Upper lobe of left lung (tissue), 6 donors: ENCODE results near the gene GPRC5C. TPM values are rescaled to one million over a fixed set of nuclear protein-coding genes. Genes with fewer than 3 reads are reported as not detected.

Experiments
- ATAC-seq, 2 donors: fragments of 200-7000 bp; cut with Tn5 transposase; one replicate each; pipeline ENCODE4 v1.9.1; 2022; ENCODE audit warnings: mild to moderate bottlenecking in 2 of 2, moderate library complexity in 2 of 2; ENCODE audit not compliant: low FRiP score in 2 of 2
- DNase-seq, 2 donors: peaks; one replicate each; pipeline ENCODE4 v3.0.0-alpha.2; 2019 to 2020
- H3K27ac ChIP-seq, 4 donors: fragments of 200-600 bp; sonication (generic); one replicate each; pipeline ENCODE4 v1.5.1; 2016 to 2019
- H3K27me3 ChIP-seq, 4 donors: fragments of 200-600 bp; sonication (generic); one replicate each; pipeline ENCODE4 v1.5.1; 2017 to 2019
- H3K36me3 ChIP-seq, 4 donors: fragments of 200-600 bp; sonication (generic); one replicate each; pipeline ENCODE4 v1.5.1; 2016 to 2019
- H3K4me1 ChIP-seq, 4 donors: fragments of 200-600 bp; sonication (generic); one replicate each; pipeline ENCODE4 v1.5.1; 2018 to 2019
- H3K4me3 ChIP-seq, 4 donors: fragments of 200-600 bp; sonication (generic); one replicate each; pipeline ENCODE4 v1.5.1; 2017 to 2019; ENCODE audit warnings: mild to moderate bottlenecking in 2 of 4, moderate library complexity in 1 of 4
- H3K9me3 ChIP-seq, 4 donors: fragments of 200-600 bp; sonication (generic); one replicate each; pipeline ENCODE4 v1.5.1; 2018 to 2019
- EP300 ChIP-seq, 4 donors: sonication (generic); formaldehyde crosslinking; IDR thresholded peaks; one replicate each; pipeline ENCODE4 v1.5.1; 2017; ENCODE audit warnings: antibody characterized with exemption in 4 of 4, control low read depth in 2 of 4
- POLR2A ChIP-seq, 4 donors: fragments of 450-650 bp; IDR thresholded peaks; one replicate each; pipeline ENCODE4 v1.5.1; 2016 to 2017; ENCODE audit warnings: antibody characterized with exemption in 4 of 4, mild to moderate bottlenecking in 2 of 4
- POLR2AphosphoS5 ChIP-seq, 2 donors: sonication (generic); formaldehyde crosslinking; IDR thresholded peaks; one replicate each; pipeline ENCODE4 v1.5.1; 2017; ENCODE audit warnings: antibody characterized with exemption in 2 of 2
- WGBS, 2 donors: methylation state at CpG; one replicate each; pipeline ENCODE4 v1.1.5; 2017 to 2018; 5-methylcytosine and 5-hydroxymethylcytosine counted together
- total RNA-seq, 6 donors: library from RNA; depleted of rRNA in 4 of 6; stranded (reverse); fragments of >200 nt in 4 of 6; gene quantifications; one replicate each; pipeline versions ENCODE4 v1.1.0 to v1.2.1, GENCODE V29; 2016 to 2021
- TF ChIP-seq, protein P1 (sequence below), 6 experiments: fragments of 450-650 bp in 4 of 6; fragments of 200-600 bp in 2 of 6; sonication (generic) in 2 of 6; IDR thresholded peaks; one replicate each; pipeline ENCODE4 v1.5.1; 2016 to 2019; ENCODE audit warnings: antibody characterized with exemption in 6 of 6
- donor health status: DM: no; HTN: no; CAD: no; lungs with moderate emphysema.
- donor health status: DM: no; HTN: yes; CAD: no; lungs with severe emphysema.

Gene GPRC5C
- total RNA-seq, 6 donors from 2014 or later: 50.7 to 88.4 (median 56.4) TPM

GRCh38 chr17:74432766-74433391, 991 bp downstream of the GPRC5C start:
- DNase-seq (no peak), ATAC-seq (no peak)
- Histone ChIP-seq H3K4me1 (peaks cover 14 to 58% (median 35%) of the 10 kb centered on the region in 4 donors), H3K36me3 (no peaks in the 10 kb centered on the region), H3K4me3 (peak overlapping the region; percentile 44 to 70 (median 64)), H3K9me3 (peaks cover 0 to 7% (median 0%) of the 10 kb centered on the region in 4 donors), H3K27me3 (peaks cover 0 to 27% (median 9%) of the 10 kb centered on the region in 4 donors), H3K27ac (peak overlapping the region; percentile 89 to 98 (median 92))
- TF ChIP-seq POLR2AphosphoS5 (IDR thresholded peaks at IDR 0.05) (no peak), POLR2A (IDR thresholded peaks at IDR 0.05) (no peak), EP300 (IDR thresholded peaks at IDR 0.05) (no peak)
- TF ChIP-seq, protein P1, sequence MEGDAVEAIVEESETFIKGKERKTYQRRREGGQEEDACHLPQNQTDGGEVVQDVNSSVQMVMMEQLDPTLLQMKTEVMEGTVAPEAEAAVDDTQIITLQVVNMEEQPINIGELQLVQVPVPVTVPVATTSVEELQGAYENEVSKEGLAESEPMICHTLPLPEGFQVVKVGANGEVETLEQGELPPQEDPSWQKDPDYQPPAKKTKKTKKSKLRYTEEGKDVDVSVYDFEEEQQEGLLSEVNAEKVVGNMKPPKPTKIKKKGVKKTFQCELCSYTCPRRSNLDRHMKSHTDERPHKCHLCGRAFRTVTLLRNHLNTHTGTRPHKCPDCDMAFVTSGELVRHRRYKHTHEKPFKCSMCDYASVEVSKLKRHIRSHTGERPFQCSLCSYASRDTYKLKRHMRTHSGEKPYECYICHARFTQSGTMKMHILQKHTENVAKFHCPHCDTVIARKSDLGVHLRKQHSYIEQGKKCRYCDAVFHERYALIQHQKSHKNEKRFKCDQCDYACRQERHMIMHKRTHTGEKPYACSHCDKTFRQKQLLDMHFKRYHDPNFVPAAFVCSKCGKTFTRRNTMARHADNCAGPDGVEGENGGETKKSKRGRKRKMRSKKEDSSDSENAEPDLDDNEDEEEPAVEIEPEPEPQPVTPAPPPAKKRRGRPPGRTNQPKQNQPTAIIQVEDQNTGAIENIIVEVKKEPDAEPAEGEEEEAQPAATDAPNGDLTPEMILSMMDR (IDR thresholded peaks at IDR 0.05): no peak
- WGBS, 2 donors: 18 to 41% methylated on average over 12 to 21 of the region's 23 CpGs

DNA sequence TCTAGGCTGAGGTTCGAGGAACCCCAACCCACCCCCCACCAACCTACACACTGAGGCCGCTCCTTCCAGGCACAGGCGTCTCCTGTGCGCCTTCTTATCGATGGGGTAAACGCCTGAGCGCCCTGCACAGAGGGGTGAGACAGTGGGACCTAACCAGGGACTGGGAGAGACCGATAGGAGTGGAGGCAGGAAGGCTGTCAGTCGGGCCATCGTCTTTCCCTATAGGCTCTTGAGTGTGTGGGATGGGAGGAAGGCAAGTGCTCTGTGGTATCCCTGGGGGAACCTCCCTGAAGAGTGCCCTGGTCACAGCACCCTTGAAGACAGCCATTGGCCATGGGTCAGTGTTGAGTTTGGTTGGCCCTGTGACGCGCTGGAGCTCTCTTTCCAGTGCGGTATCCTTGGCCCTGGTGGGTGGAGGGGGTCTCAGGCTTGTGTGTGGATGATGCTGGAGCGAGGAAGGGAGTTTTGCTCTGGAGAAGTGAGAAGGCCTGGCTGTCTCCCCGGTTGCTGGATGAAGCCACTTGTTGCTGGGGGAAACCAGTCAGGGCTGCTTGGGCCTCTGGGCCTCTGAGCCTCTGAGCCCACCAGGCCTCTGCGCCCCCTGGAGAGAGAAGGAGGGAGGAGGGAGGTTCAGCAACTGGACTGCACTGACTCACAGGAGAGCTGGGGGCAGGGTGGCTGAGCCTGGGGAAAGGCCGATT, 1.7 kb downstream of the GPRC5C start:
- Histone ChIP-seq H3K9me3 (peaks cover 0 to 7% (median 1%) of the 10 kb centered on the region in 4 donors), H3K4me3 (peak overlapping the region in 3 of 4 donors; percentile 57 to 70 (median 70)), H3K27me3 (peaks cover 0 to 27% (median 9%) of the 10 kb centered on the region in 4 donors), H3K36me3 (no peaks in the 10 kb centered on the region), H3K27ac (peak overlapping the region; percentile 21 to 98 (median 90)), H3K4me1 (peaks cover 14 to 53% (median 35%) of the 10 kb centered on the region in 4 donors)
- WGBS, 2 donors: 44 to 53% methylated on average over 17 of the region's 17 CpGs
- DNase-seq: peak; percentile 10 to 30
- no peak for TF ChIP-seq EP300 (IDR thresholded peaks at IDR 0.05)
- no peak for TF ChIP-seq POLR2A (IDR thresholded peaks at IDR 0.05)
- no peak for TF ChIP-seq POLR2AphosphoS5 (IDR thresholded peaks at IDR 0.05)
- TF ChIP-seq, protein P1 (IDR thresholded peaks at IDR 0.05): no peak
- no peak for ATAC-seq

GRCh38 chr17:74435775-74436359, 4.0 kb downstream of the GPRC5C start:
- DNase-seq: no peak
- peaks cover 0 to 22% (median 7%) of the 10 kb centered on the region in 4 donors for H3K27me3 ChIP-seq
- peaks cover 0 to 12% (median 6%) of the 10 kb centered on the region in 4 donors for H3K36me3 ChIP-seq
- TF ChIP-seq POLR2AphosphoS5 (IDR thresholded peaks at IDR 0.05): no peak
- TF ChIP-seq, protein P1 (IDR thresholded peaks at IDR 0.05): no peak
- TF ChIP-seq EP300 (IDR thresholded peaks at IDR 0.05): no peak
- no peak for TF ChIP-seq POLR2A (IDR thresholded peaks at IDR 0.05)
- peaks cover 0 to 7% (median 1%) of the 10 kb centered on the region in 4 donors for H3K9me3 ChIP-seq
- no peak overlapping the region for H3K4me3 ChIP-seq
- H3K4me1 ChIP-seq: peaks cover 14 to 39% (median 25%) of the 10 kb centered on the region in 4 donors
- 63 to 67% methylated on average over 5 of the region's 5 CpGs for WGBS, 2 donors
- peak overlapping the region in 3 of 4 donors; percentile 31 to 47 (median 33) for H3K27ac ChIP-seq
- ATAC-seq: no peak

DNA sequence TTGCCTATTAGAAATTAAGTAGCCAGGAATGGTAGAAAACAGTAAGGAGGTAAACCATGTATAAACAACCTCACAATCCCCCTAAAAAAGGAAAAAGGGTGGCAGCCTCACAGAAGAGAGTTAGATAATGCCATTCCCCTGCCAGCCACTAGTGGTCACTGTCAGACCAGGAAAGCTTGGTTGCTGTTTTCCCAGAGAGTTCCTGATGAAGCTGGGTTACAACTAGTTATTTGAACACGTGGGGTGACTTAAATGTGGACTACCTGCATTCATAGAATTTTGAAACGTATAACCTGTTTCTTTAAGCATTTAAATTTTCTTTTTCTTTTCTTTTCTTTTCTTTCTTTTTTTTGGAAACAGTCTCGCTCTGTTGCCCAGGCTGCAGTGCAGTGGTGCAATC, 5.8 kb downstream of the GPRC5C start:
- H3K4me3 ChIP-seq: no peak overlapping the region
- H3K27me3 ChIP-seq: peaks cover 0 to 4% (median 0%) of the 10 kb centered on the region in 4 donors
- peaks cover 6 to 36% (median 15%) of the 10 kb centered on the region in 4 donors for H3K4me1 ChIP-seq
- peaks cover 0 to 7% (median 1%) of the 10 kb centered on the region in 4 donors for H3K9me3 ChIP-seq
- H3K27ac ChIP-seq: no peak overlapping the region
- DNase-seq: no peak
- TF ChIP-seq POLR2AphosphoS5 (IDR thresholded peaks at IDR 0.05): no peak
- TF ChIP-seq EP300 (IDR thresholded peaks at IDR 0.05): no peak
- TF ChIP-seq POLR2A (IDR thresholded peaks at IDR 0.05): no peak
- TF ChIP-seq, protein P1 (IDR thresholded peaks at IDR 0.05): peak; percentile 55 to 74 (median 64)
- WGBS, 2 donors: 82 to 83% methylated on average over 3 of the region's 3 CpGs
- ATAC-seq: no peak
- peaks cover 0 to 13% (median 6%) of the 10 kb centered on the region in 4 donors for H3K36me3 ChIP-seq
